Neural progenitor cell (in vitro differentiated cells): ENCODE data around the gene KLK10. TPM values are rescaled to one million over a fixed set of nuclear protein-coding genes. Genes with fewer than 3 reads are reported as not detected.

Experiments
- DNase-seq: peaks from one replicate; pipeline ENCODE4 v3.0.0-alpha.2; 2016; ENCODE audit warnings: low spot score
- H2AFZ ChIP-seq: fragments of 200-600 bp; sonication (generic); replicated peaks from 2 replicates; pipeline ENCODE4 v1.6.1; 2016; ENCODE audit warnings: antibody characterized with exemption
- H3F3A ChIP-seq: fragments of 200-600 bp; sonication (generic); 2 replicates; pipeline ENCODE4 v1.6.1; 2016; ENCODE audit warnings: antibody characterized with exemption, low read depth
- H3K27ac ChIP-seq: fragments of 200-600 bp; sonication (generic); 2 replicates; pipeline ENCODE4 v1.5.1; 2016; ENCODE audit warnings: mild to moderate bottlenecking
- H3K27me3 ChIP-seq: fragments of 200-600 bp; sonication (generic); 2 replicates; pipeline ENCODE4 v1.6.1; 2016; ENCODE audit warnings: mild to moderate bottlenecking, moderate library complexity
- H3K36me3 ChIP-seq: fragments of 200-600 bp; sonication (generic); 2 replicates; pipeline ENCODE4 v1.5.1; 2016
- H3K4me1 ChIP-seq: fragments of 200-600 bp; sonication (generic); 2 replicates; pipeline ENCODE4 v1.6.1; 2016; ENCODE audit warnings: mixed run types
- H3K4me2 ChIP-seq: fragments of 200-600 bp; sonication (generic); 2 replicates; pipeline ENCODE4 v1.6.1; 2016
- H3K4me3 ChIP-seq: fragments of 200-600 bp; sonication (generic); 2 replicates; pipeline ENCODE4 v1.5.1; 2016
- H3K79me2 ChIP-seq: fragments of 200-600 bp; sonication (generic); 2 replicates; pipeline ENCODE4 v1.6.1; 2016; ENCODE audit warnings: low read depth
- H3K9ac ChIP-seq: fragments of 200-600 bp; sonication (generic); 2 replicates; pipeline ENCODE4 v1.6.1; 2016
- H3K9me3 ChIP-seq: fragments of 200-600 bp; sonication (generic); 2 replicates; pipeline ENCODE4 v1.5.1; 2016; ENCODE audit warnings: low read depth
- H4K20me1 ChIP-seq: fragments of 200-600 bp; sonication (generic); 2 replicates; pipeline ENCODE4 v1.6.1; 2016; ENCODE audit warnings: low read depth
- H3K27ac Mint-ChIP-seq: 3 replicates; pipeline ENCODE4 v1.8.0; 2021; ENCODE audit warnings: mixed read lengths
- H3K27me3 Mint-ChIP-seq: 2 replicates; pipeline ENCODE4 v1.8.0; 2022; ENCODE audit warnings: low read depth, mild to moderate bottlenecking, inconsistent platforms, moderate library complexity, mixed read lengths; ENCODE audit not compliant: insufficient read depth
- H3K36me3 Mint-ChIP-seq: 3 replicates; pipeline ENCODE4 v1.8.0; 2021; ENCODE audit warnings: mixed read lengths
- H3K4me1 Mint-ChIP-seq: 3 replicates; pipeline ENCODE4 v1.8.0; 2021; ENCODE audit warnings: mixed read lengths
- H3K4me3 Mint-ChIP-seq: 3 replicates; pipeline ENCODE4 v1.8.0; 2021; ENCODE audit warnings: mild to moderate bottlenecking, moderate library complexity, mixed read lengths
- H3K9me3 Mint-ChIP-seq: 3 replicates; pipeline ENCODE4 v1.8.0; 2020; ENCODE audit warnings: mixed read lengths
- CTCF ChIP-seq: fragments of 200-600 bp; sonication (generic); IDR thresholded peaks from 2 replicates; pipeline ENCODE4 v1.5.1; 2017; ENCODE audit warnings: antibody characterized with exemption, mild to moderate bottlenecking
- EZH2 ChIP-seq: fragments of 200-600 bp; sonication (generic); IDR thresholded peaks from 2 replicates; pipeline ENCODE4 v1.6.1; 2017; ENCODE audit warnings: antibody characterized with exemption, mild to moderate bottlenecking, moderate library complexity
- EZH2phosphoT487 ChIP-seq: fragments of 200-600 bp; sonication (generic); IDR thresholded peaks from 2 replicates; pipeline ENCODE4 v1.6.1; 2017; ENCODE audit warnings: antibody characterized with exemption
- total RNA-seq: library from RNA; depleted of rRNA; stranded (reverse); fragments of >200 nt; gene quantifications from 2 replicates; pipeline ENCODE4 v1.2.3, GENCODE V29; 2015; ENCODE audit warnings: low replicate concordance

The KLK10 gene
- total RNA-seq, 1 donor from 2014 or later: not detected

GRCh38 chr19:50963381-50963780 lies 56.1 kb downstream of the KLK10 start:
- H4K20me1 ChIP-seq: no peaks in the 10 kb centered on the region
- H3K27me3 ChIP-seq: no peaks in the 10 kb centered on the region
- H3F3A ChIP-seq: no peaks in the 10 kb centered on the region
- Mint-ChIP-seq H3K27ac (no peak overlapping the region), H3K4me3 (no peak overlapping the region), H3K4me1 (no peaks in the 10 kb centered on the region), H3K9me3 (peaks cover 1% of the 10 kb centered on the region), H3K27me3 (peaks cover 13% of the 10 kb centered on the region), H3K36me3 (no peaks in the 10 kb centered on the region)
- DNase-seq: no peak
- H3K4me2 ChIP-seq: no peak overlapping the region
- H3K9ac ChIP-seq: no peak overlapping the region
- H3K4me1 ChIP-seq: no peaks in the 10 kb centered on the region
- H2AFZ ChIP-seq: no peak overlapping the region
- H3K4me3 ChIP-seq: no peak overlapping the region
- H3K36me3 ChIP-seq: no peaks in the 10 kb centered on the region
- TF ChIP-seq EZH2 (no peak), CTCF (no peak), EZH2phosphoT487 (no peak)
- H3K79me2 ChIP-seq: no peaks in the 10 kb centered on the region
- H3K9me3 ChIP-seq: no peaks in the 10 kb centered on the region
- H3K27ac ChIP-seq: no peak overlapping the region

Other genes starting within 250 kb of the KLK10 start
- not detected in 2 replicates for gene GPR32, start 249.2 kb downstream of the KLK10 start, total RNA-seq
- not detected in 2 replicates for gene ACP4, start 229.3 kb downstream of the KLK10 start, total RNA-seq
- gene KLK1, start 195.9 kb downstream of the KLK10 start, total RNA-seq: not detected in 2 replicates
- gene KLK15, start 186.1 kb downstream of the KLK10 start, total RNA-seq: not detected in 2 replicates
- not detected in 2 replicates for gene KLK3, start 164.8 kb downstream of the KLK10 start, total RNA-seq
- gene KLK2, start 146.3 kb downstream of the KLK10 start, total RNA-seq: not detected in 2 replicates
- 0.68 TPM in 1 of 2 replicates, not detected in the other for gene KLK4, start 108.3 kb downstream of the KLK10 start, total RNA-seq
- gene KLK5, start 66.7 kb downstream of the KLK10 start, total RNA-seq: not detected in 2 replicates
- not detected in 2 replicates for gene KLK6, start 50.1 kb downstream of the KLK10 start, total RNA-seq
- gene KLK7, start 35.8 kb downstream of the KLK10 start, total RNA-seq: 0.28 and 0.36 TPM in 2 replicates
- gene KLK8, start 18.1 kb downstream of the KLK10 start, total RNA-seq: 0.46 TPM in 1 of 2 replicates, not detected in the other
- gene KLK11, start 6.9 kb upstream of the KLK10 start, total RNA-seq: not detected in 2 replicates
- gene KLK12, start 15.3 kb upstream of the KLK10 start, total RNA-seq: not detected in 2 replicates
- gene KLK13, start 45.4 kb upstream of the KLK10 start, total RNA-seq: not detected in 2 replicates
- gene KLK14, start 63.2 kb upstream of the KLK10 start, total RNA-seq: not detected in 2 replicates
- gene CTU1, start 88.7 kb upstream of the KLK10 start, total RNA-seq: 0.24 and 5.6 TPM in 2 replicates
- not detected in 2 replicates for gene SIGLEC9, start 105.2 kb upstream of the KLK10 start, total RNA-seq
- not detected in 2 replicates for gene SIGLEC7, start 122.6 kb upstream of the KLK10 start, total RNA-seq
- gene CD33, start 205.4 kb upstream of the KLK10 start, total RNA-seq: not detected in 2 replicates
- gene SIGLECL1, start 231.4 kb upstream of the KLK10 start, total RNA-seq: not detected in 2 replicates